WTC11 (cell line): ENCODE measurements around the gene BMPR2. TPM values are rescaled to one million over a fixed set of nuclear protein-coding genes. Genes with fewer than 3 reads are reported as not detected.
A peak's percentile ranks its signal among the peaks of the same experiment; 100 is the strongest.

Experiments
- ATAC-seq: fragments of 200-7000 bp; cut with Tn5 transposase; 2 replicates; pipeline ENCODE4 v1.10.0; 2021; ENCODE audit warnings: mild to moderate bottlenecking, moderate library complexity
- CTCF ChIA-PET: fragments of 300-600 bp; sonication (Branson Sonifier 250); formaldehyde crosslinking; loops from one replicate; lab custom pipeline; 2021; ENCODE audit warnings: antibody characterized with exemption; lab: Charles Lee
- POLR2A ChIA-PET: fragments of 350-600 bp; sonication (Branson Sonifier 250); formaldehyde crosslinking; loops from one replicate; lab custom pipeline; 2021; ENCODE audit warnings: antibody characterized with exemption; lab: Charles Lee
- DNase-seq: peaks from one replicate; pipeline ENCODE4 v3.0.0; 2021; ENCODE audit warnings: low spot score
- H3K27ac Mint-ChIP-seq: 2 replicates; pipeline ENCODE4 v1.8.0; 2021; ENCODE audit warnings: mixed read lengths
- H3K27me3 Mint-ChIP-seq: 2 replicates; pipeline ENCODE4 v1.8.0; 2021; ENCODE audit warnings: low read depth, mild to moderate bottlenecking, moderate library complexity, mixed read lengths
- H3K36me3 Mint-ChIP-seq: 2 replicates; pipeline ENCODE4 v1.8.0; 2021; ENCODE audit warnings: mixed read lengths
- H3K4me1 Mint-ChIP-seq: 2 replicates; pipeline ENCODE4 v1.8.0; 2022; ENCODE audit warnings: mixed read lengths
- H3K4me3 Mint-ChIP-seq: 2 replicates; pipeline ENCODE4 v1.8.0; 2021; ENCODE audit warnings: mild to moderate bottlenecking, moderate library complexity, mixed read lengths
- H3K9me3 Mint-ChIP-seq: 2 replicates; pipeline ENCODE4 v1.8.0; 2021; ENCODE audit warnings: mixed read lengths
- ELF4 ChIP-seq: sonication (generic); formaldehyde crosslinking; IDR thresholded peaks from 2 replicates; pipeline ENCODE4 v1.8.1; 2022; ENCODE audit warnings: low read depth, mild to moderate bottlenecking, moderate library complexity, missing genetic modification reagents
- EMX1 ChIP-seq: fragments of 250-450 bp; sonication (Bioruptor Pico); IDR thresholded peaks from 2 replicates; pipeline ENCODE4 v1.8.0; 2021; ENCODE audit warnings: mild to moderate bottlenecking
- ETV6 ChIP-seq: sonication (generic); formaldehyde crosslinking; IDR thresholded peaks from 2 replicates; pipeline ENCODE4 v1.8.1; 2022; ENCODE audit warnings: mild to moderate bottlenecking, missing genetic modification reagents
- MXD4 ChIP-seq: fragments of 250-450 bp; sonication (Bioruptor Pico); IDR thresholded peaks from 2 replicates; pipeline ENCODE4 v1.8.0; 2021; ENCODE audit warnings: mild to moderate bottlenecking, moderate library complexity, borderline replicate concordance
- NFYB ChIP-seq: sonication (generic); formaldehyde crosslinking; conservative IDR thresholded peaks from 2 replicates; pipeline ENCODE4 v1.8.0; 2022; ENCODE audit warnings: low read depth, missing genetic modification reagents
- NR1H2 ChIP-seq: sonication (generic); formaldehyde crosslinking; IDR thresholded peaks from 2 replicates; pipeline ENCODE4 v1.9.0; 2021; ENCODE audit warnings: mild to moderate bottlenecking, moderate library complexity, missing genetic modification reagents
- PRRX2 ChIP-seq: fragments of 250-450 bp; sonication (Bioruptor Pico); IDR thresholded peaks from 2 replicates; pipeline ENCODE4 v1.8.0; 2021; ENCODE audit warnings: mild to moderate bottlenecking
- SMAD3 ChIP-seq: sonication (generic); formaldehyde crosslinking; IDR thresholded peaks from 2 replicates; pipeline ENCODE4 v1.8.0; 2022; ENCODE audit warnings: missing genetic modification reagents, mild to moderate bottlenecking, borderline replicate concordance
- SP1 ChIP-seq: sonication (generic); formaldehyde crosslinking; conservative IDR thresholded peaks from 2 replicates; pipeline ENCODE4 v1.8.1; 2022; ENCODE audit warnings: missing genetic modification reagents
- TP53 ChIP-seq: sonication (generic); formaldehyde crosslinking; IDR thresholded peaks from 2 replicates; pipeline ENCODE4 v1.8.1; 2023; ENCODE audit warnings: mild to moderate bottlenecking, missing genetic modification reagents
- ZNF219 ChIP-seq: sonication (generic); formaldehyde crosslinking; IDR thresholded peaks from 2 replicates; pipeline ENCODE4 v1.8.0; 2023; ENCODE audit warnings: missing genetic modification reagents, mild to moderate bottlenecking, borderline replicate concordance
- ZNF232 ChIP-seq: sonication (generic); formaldehyde crosslinking; IDR thresholded peaks from 2 replicates; pipeline ENCODE4 v1.8.0; 2022; ENCODE audit warnings: mild to moderate bottlenecking, missing genetic modification reagents
- ZNF263 ChIP-seq: sonication (generic); formaldehyde crosslinking; IDR thresholded peaks from 2 replicates; pipeline ENCODE4 v1.8.1; 2022; ENCODE audit warnings: low read depth, mild to moderate bottlenecking, moderate library complexity, missing genetic modification reagents
- ZNF317 ChIP-seq: sonication (generic); formaldehyde crosslinking; IDR thresholded peaks from 2 replicates; pipeline ENCODE4 v1.8.1; 2023; ENCODE audit warnings: low read depth, mild to moderate bottlenecking, moderate library complexity, missing genetic modification reagents, borderline replicate concordance
- ZNF423 ChIP-seq: fragments of 250-450 bp; sonication (Bioruptor Pico); IDR thresholded peaks from 2 replicates; pipeline ENCODE4 v2.1.2; 2022; ENCODE audit warnings: mild to moderate bottlenecking, moderate library complexity
- total RNA-seq: library from RNA; stranded (reverse); gene quantifications from 3 replicates; pipeline ENCODE4 v1.2.3, GENCODE V29; 2021
- TF ChIP-seq, protein P1 (sequence below): sonication (generic); formaldehyde crosslinking; IDR thresholded peaks from 2 replicates; pipeline ENCODE4 v1.8.1; 2023; ENCODE audit warnings: mild to moderate bottlenecking, missing genetic modification reagents
- TF ChIP-seq, protein P2 (sequence below): sonication (generic); formaldehyde crosslinking; IDR thresholded peaks from 2 replicates; pipeline ENCODE4 v1.8.0; 2023; ENCODE audit warnings: missing genetic modification reagents
- TF ChIP-seq, protein P3 (sequence below): sonication (generic); formaldehyde crosslinking; conservative IDR thresholded peaks from 2 replicates; pipeline ENCODE4 v1.8.1; 2022; ENCODE audit warnings: mild to moderate bottlenecking, missing genetic modification reagents
- TF ChIP-seq, protein P4 (sequence below): sonication (generic); formaldehyde crosslinking; IDR thresholded peaks from 2 replicates; pipeline ENCODE4 v1.8.1; 2023; ENCODE audit warnings: mild to moderate bottlenecking, moderate library complexity, missing genetic modification reagents
- TF ChIP-seq, protein P5 (sequence below): fragments of 250-450 bp; sonication (Bioruptor Pico); IDR thresholded peaks from 2 replicates; pipeline ENCODE4 v1.8.0; 2021; ENCODE audit warnings: mild to moderate bottlenecking
- TF ChIP-seq, protein P6 (sequence below): fragments of 250-450 bp; sonication (Bioruptor Pico); IDR thresholded peaks from 2 replicates; pipeline ENCODE4 v1.9.0; 2021; ENCODE audit warnings: mild to moderate bottlenecking

The BMPR2 gene
- total RNA-seq, 1 experiment from 2014 or later: 22.1 TPM

DNA sequence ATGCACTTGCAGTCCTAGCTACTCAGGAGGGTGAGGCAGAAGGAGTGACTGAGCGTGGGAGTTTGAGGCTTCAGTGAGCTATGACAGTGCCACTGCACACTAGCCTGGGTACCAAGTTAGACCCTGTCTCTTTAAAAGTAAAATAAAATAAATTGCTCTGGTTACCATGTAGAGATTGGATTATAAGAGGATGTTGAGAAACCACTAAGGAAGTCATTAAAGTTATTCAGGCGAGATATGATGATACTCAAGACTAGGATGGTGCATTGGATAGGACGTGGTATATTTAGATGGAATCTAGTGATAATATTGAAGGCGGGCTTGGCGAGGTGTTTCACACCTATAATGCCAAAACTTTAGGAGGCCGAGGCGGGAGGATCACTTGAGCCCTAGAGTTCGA, 50.6 kb downstream of the BMPR2 start:
- no peaks in the 10 kb centered on the region for H3K27me3 Mint-ChIP-seq
- no peak overlapping the region for H3K4me3 Mint-ChIP-seq
- no peak for DNase-seq

DNA sequence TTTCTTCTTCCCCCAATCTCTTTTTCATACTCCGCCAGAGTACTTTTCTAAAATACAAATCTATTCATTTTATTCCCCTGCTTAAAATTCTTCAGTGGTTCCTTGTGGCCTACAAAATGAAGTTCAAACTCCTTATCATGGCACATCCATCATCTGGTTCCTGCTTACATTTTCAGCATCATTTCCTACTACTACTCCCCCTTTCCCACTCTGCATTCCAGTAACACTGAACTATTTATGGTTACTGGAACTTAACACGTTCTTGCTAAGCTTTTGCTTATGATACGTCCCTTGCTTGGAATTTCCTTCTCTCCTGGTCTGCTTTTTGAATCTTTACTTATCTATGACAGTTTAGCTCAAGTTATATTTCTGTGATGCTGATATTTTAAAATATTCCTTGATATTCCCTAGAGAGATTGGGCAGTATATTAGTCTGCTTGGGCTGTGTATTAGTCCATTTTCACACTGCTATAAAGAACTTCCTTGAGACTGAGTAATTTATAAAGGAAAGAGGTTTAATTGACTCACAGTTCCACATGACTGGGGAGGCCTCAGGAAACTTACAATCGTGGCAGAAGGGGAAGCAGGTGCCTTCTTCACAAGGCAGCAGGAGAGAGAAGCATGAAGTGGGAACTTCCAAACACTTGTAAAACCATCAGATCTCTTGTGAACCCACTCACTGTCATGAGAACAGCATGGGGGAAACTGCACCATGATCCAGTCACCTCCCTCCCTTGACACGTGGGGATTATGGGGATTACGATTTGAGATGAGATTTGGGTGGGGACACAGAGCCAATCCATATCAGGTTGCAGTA, 53.2 kb downstream of the BMPR2 start:
- ATAC-seq (no peak), DNase-seq (no peak)
- Mint-ChIP-seq H3K9me3 (peaks cover 8% of the 10 kb centered on the region), H3K4me1 (peaks cover 20% of the 10 kb centered on the region), H3K4me3 (no peak overlapping the region), H3K27ac (peak overlapping the region; percentile 1; the same call in 1 of the 2 replicates), H3K27me3 (no peaks in the 10 kb centered on the region), H3K36me3 (peaks cover 6% of the 10 kb centered on the region)
- TF ChIP-seq, protein P1, sequence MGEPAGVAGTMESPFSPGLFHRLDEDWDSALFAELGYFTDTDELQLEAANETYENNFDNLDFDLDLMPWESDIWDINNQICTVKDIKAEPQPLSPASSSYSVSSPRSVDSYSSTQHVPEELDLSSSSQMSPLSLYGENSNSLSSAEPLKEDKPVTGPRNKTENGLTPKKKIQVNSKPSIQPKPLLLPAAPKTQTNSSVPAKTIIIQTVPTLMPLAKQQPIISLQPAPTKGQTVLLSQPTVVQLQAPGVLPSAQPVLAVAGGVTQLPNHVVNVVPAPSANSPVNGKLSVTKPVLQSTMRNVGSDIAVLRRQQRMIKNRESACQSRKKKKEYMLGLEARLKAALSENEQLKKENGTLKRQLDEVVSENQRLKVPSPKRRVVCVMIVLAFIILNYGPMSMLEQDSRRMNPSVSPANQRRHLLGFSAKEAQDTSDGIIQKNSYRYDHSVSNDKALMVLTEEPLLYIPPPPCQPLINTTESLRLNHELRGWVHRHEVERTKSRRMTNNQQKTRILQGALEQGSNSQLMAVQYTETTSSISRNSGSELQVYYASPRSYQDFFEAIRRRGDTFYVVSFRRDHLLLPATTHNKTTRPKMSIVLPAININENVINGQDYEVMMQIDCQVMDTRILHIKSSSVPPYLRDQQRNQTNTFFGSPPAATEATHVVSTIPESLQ (CRISPR knock-in tag): no peak
- TF ChIP-seq NFYB: no peak
- no peak for TF ChIP-seq ZNF263 (CRISPR knock-in tag)
- CTCF ChIA-PET: no interaction called here
- POLR2A ChIA-PET: no interaction called here

More for the DNA sequence above, 50.6 kb downstream of the BMPR2 start:
- H3K9me3 Mint-ChIP-seq: peaks cover 8% of the 10 kb centered on the region
- no peak overlapping the region for H3K27ac Mint-ChIP-seq
- ChIA-PET POLR2A (interaction anchor here (0.6 kb wide), 1 partner anchor 159 kb away, joined by 4 read pairs; no protein-coding TSS in a partner anchor), CTCF (no interaction called here)
- TF ChIP-seq, protein P2, sequence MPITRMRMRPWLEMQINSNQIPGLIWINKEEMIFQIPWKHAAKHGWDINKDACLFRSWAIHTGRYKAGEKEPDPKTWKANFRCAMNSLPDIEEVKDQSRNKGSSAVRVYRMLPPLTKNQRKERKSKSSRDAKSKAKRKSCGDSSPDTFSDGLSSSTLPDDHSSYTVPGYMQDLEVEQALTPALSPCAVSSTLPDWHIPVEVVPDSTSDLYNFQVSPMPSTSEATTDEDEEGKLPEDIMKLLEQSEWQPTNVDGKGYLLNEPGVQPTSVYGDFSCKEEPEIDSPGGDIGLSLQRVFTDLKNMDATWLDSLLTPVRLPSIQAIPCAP (CRISPR knock-in tag): no peak
- no peak for TF ChIP-seq ELF4
- no peak for TF ChIP-seq ZNF263 (CRISPR knock-in tag)
- TF ChIP-seq, protein P3, sequence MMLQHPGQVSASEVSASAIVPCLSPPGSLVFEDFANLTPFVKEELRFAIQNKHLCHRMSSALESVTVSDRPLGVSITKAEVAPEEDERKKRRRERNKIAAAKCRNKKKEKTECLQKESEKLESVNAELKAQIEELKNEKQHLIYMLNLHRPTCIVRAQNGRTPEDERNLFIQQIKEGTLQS (CRISPR knock-in tag): no peak
- no peak for TF ChIP-seq NR1H2 (CRISPR knock-in tag)
- no peak for TF ChIP-seq ZNF317 (CRISPR knock-in tag)
- TF ChIP-seq SMAD3 (CRISPR knock-in tag): no peak
- TF ChIP-seq ZNF423 (CRISPR knock-in tag): no peak
- TF ChIP-seq NFYB: no peak
- TF ChIP-seq PRRX2 (CRISPR knock-in tag): no peak
- TF ChIP-seq, protein P4, sequence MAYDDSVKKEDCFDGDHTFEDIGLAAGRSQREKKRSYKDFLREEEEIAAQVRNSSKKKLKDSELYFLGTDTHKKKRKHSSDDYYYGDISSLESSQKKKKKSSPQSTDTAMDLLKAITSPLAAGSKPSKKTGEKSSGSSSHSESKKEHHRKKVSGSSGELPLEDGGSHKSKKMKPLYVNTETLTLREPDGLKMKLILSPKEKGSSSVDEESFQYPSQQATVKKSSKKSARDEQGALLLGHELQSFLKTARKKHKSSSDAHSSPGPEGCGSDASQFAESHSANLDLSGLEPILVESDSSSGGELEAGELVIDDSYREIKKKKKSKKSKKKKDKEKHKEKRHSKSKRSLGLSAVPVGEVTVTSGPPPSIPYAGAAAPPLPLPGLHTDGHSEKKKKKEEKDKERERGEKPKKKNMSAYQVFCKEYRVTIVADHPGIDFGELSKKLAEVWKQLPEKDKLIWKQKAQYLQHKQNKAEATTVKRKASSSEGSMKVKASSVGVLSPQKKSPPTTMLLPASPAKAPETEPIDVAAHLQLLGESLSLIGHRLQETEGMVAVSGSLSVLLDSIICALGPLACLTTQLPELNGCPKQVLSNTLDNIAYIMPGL (CRISPR knock-in tag): no peak
- no peak for TF ChIP-seq SP1 (CRISPR knock-in tag)
- TF ChIP-seq TP53 (CRISPR knock-in tag): no peak
- no peak for TF ChIP-seq MXD4 (CRISPR knock-in tag)
- no peak for TF ChIP-seq ZNF232 (CRISPR knock-in tag)
- TF ChIP-seq EMX1 (CRISPR knock-in tag): no peak
- TF ChIP-seq ETV6 (CRISPR knock-in tag): no peak
- TF ChIP-seq, protein P5, sequence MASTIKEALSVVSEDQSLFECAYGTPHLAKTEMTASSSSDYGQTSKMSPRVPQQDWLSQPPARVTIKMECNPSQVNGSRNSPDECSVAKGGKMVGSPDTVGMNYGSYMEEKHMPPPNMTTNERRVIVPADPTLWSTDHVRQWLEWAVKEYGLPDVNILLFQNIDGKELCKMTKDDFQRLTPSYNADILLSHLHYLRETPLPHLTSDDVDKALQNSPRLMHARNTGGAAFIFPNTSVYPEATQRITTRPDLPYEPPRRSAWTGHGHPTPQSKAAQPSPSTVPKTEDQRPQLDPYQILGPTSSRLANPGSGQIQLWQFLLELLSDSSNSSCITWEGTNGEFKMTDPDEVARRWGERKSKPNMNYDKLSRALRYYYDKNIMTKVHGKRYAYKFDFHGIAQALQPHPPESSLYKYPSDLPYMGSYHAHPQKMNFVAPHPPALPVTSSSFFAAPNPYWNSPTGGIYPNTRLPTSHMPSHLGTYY: no peak
- no peak for TF ChIP-seq ZNF219
- TF ChIP-seq, protein P6, sequence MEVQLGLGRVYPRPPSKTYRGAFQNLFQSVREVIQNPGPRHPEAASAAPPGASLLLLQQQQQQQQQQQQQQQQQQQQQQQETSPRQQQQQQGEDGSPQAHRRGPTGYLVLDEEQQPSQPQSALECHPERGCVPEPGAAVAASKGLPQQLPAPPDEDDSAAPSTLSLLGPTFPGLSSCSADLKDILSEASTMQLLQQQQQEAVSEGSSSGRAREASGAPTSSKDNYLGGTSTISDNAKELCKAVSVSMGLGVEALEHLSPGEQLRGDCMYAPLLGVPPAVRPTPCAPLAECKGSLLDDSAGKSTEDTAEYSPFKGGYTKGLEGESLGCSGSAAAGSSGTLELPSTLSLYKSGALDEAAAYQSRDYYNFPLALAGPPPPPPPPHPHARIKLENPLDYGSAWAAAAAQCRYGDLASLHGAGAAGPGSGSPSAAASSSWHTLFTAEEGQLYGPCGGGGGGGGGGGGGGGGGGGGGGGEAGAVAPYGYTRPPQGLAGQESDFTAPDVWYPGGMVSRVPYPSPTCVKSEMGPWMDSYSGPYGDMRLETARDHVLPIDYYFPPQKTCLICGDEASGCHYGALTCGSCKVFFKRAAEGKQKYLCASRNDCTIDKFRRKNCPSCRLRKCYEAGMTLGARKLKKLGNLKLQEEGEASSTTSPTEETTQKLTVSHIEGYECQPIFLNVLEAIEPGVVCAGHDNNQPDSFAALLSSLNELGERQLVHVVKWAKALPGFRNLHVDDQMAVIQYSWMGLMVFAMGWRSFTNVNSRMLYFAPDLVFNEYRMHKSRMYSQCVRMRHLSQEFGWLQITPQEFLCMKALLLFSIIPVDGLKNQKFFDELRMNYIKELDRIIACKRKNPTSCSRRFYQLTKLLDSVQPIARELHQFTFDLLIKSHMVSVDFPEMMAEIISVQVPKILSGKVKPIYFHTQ: no peak
- H3K4me1 Mint-ChIP-seq: peaks cover 24% of the 10 kb centered on the region
- ATAC-seq: no peak
- H3K36me3 Mint-ChIP-seq: peaks cover 6% of the 10 kb centered on the region
